SK-N-MC (cell line): ENCODE results near the gene COA8.

Experiments
- EZH2 ChIP-seq: fragments of 200-600 bp; sonication (generic); IDR thresholded peaks from one replicate; pipeline ENCODE4 v1.6.1; 2017; ENCODE audit warnings: antibody characterized with exemption
- POLR2AphosphoS5 ChIP-seq: IDR thresholded peaks from 2 replicates; pipeline ENCODE4 v1.6.1; 2012; ENCODE audit warnings: mild to moderate bottlenecking, low read depth, low read length, borderline replicate concordance

DNA sequence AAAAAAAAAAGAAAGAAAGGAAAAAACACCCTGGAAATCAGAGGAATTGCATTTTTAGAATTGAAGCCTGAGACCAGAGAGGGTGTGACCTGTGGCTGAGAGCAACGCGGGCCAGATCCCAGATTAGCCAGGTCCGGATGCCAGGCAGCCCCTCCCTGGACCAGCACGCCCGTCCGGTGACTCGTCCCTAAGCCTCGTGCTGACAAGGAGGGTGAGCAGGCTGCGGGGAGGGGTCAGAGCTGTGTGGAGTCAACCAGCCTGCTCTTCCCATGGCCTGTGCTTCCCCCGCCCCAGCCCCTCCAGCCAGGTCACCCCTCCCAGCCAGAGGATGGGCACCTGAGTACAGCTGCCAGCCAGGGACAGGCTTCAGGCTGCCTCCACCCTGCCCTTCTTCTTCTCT is 62.1 kb downstream of the COA8 start:
- no peak for TF ChIP-seq EZH2
- TF ChIP-seq POLR2AphosphoS5 = no peak
